Activated T-cell treated with anti-CD3 and anti-CD28 coated beads for 4 hours (primary cell): ENCODE measurements around the gene RNASET2.
"Not testable (repeated sequence)": the region's sequence is repeated elsewhere in the genome, so short reads cannot be mapped to it uniquely, and the experiment has no call there.

Source experiments
- DNase-seq: peaks from one replicate; pipeline ENCODE4 v3.0.0-alpha.2; 2020

RNASET2 gene

DNA sequence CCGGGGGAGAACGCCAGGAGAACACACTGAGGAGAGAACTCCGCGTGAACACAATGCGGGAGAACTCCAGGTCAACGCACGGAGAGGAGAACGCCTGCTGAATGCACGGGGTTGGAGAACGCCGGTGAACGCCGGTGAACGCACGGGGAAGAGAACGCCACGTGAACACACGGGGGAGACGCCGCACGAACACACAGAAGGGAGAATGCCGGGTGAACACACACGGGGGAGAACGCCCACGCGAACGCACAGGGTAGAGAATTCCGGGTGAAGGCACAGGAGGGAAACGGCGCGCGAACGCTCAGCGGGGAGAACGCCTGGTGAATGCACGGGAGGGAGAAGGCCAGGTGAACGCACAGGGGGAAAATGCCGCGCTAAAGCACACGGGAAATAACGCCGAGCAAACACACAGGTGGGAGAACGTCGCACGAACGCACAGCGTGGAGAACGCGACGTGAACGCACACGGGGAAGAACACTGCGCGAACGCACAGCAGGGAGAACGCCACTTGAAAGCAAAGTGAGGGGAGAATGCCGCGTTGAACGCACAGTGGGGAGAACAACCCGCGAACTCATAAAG is 56.1 kb downstream of the RNASET2 start:
- DNase-seq: no peak

DNA sequence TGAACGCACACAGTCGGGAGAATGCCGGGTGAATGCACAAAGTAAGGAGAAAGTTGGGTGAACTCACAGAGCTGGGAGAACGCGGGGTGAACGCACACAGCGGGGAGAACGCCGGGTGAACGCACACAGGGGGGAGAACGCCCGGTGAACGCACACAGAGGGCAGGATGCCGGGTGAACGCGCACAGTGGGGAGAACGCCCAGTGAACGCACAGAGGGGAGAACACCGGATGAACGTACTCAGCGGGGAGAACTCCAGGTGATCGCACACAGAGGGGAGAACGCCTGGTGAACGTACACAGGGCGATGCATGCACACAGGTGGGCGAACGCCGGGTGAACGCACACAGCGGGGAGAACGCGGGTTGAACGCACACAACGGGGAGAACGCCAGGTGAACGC is 57.4 kb downstream of the RNASET2 start:
- no peak for DNase-seq

DNA sequence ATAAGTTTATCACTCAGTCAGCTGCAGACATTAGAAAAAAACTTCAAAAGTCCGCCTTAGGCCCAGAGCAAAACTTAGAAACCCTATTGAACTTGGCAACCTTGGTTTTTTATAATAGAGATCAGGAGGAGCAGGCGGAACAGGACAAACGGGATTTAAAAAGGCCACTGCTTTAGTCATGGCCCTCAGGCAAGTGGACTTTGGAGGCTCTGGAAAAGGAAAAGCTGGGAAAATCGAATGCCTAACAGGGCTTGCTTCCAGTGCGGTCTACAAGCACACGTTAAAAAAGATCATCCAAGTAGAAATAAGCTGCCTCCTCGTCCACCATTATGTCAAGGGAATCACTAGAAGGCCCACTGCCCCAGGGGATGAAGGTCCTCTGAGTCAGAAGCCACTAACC is 61.7 kb downstream of the RNASET2 start:
- not testable (repeated sequence) for DNase-seq

DNA sequence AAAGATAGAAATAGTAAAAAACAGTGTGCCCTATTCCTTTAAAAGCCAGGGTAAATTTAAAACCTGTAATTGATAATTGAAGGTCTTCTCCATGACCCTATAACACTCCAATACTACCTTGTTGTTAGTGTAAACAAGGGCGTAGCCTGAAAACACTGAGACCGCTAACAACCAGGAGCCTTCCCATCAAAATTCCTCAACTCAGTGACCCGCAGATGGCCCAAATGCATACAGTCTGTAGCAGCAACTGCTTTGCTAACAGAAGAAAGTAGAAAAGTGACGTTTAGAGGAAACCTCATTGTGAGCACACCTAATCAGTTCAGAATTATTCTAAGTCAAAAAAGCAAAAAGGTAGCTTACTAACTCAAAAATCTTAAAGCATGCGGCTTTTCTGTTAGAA is 63.9 kb downstream of the RNASET2 start:
- not testable (repeated sequence) for DNase-seq

DNA sequence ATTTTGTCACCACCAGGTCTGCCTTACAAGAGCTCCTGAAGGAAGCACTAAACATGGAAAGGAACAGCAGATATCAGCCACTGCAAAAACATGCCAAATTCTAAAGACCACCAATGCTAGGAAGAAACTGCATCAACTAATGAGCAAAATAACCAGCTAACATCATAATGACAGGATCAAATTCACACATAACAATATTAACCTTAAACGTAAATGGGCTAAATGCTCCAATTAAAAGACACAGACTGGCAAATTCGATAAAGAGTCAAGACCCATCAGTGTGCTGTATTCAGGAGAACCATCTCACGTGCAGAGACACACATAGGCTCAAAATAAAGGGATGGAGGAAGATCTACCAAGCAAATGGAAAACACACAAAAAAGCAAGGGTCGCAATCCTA is 69.6 kb downstream of the RNASET2 start:
- not testable (repeated sequence) for DNase-seq

DNA sequence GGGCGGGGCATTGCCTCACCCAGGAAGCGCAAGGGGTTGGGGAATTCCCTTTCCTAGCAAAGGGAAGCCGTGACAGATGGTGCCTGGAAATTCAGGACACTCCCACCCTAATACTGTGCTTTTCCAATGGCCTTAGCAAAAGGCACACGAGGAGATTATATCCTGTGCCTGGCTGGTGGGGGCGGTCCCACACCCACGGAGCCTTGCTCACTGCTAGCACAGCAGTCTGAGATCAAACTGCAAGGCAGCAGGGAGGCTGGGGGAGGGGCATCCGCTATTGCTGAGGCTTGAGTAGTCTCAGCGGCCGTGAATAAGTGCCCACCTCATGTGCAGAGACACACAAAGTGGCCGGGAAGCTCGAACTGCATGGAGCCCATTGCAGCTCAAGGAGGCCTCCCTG is 71.4 kb downstream of the RNASET2 start:
- DNase-seq: not testable (repeated sequence)

DNA sequence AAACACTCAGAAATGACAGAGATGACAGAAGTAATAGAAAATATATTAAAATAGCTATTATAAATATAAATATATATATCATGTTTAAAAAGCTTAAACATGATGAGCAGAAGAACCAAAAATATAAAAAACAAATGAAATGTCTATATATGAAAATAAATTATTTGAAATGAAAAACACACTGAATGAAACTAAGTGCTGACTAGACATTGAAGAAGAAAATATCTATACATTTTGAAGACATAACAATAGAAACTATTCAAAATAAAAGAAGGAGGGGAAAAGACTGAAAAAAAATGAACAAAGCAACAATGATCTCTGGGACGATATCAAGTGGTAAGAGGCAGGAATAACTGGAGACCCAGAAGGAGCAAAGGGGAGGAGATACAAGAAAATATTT is 76.8 kb downstream of the RNASET2 start:
- no peak for DNase-seq
